ENCODE data around the gene CDC42SE2. TPM values are rescaled to one million over a fixed set of nuclear protein-coding genes. Genes with fewer than 3 reads are reported as not detected.

Gene CDC42SE2
- total RNA-seq, 1 experiment from 2014 or later, result 23.2 TPM

DNA sequence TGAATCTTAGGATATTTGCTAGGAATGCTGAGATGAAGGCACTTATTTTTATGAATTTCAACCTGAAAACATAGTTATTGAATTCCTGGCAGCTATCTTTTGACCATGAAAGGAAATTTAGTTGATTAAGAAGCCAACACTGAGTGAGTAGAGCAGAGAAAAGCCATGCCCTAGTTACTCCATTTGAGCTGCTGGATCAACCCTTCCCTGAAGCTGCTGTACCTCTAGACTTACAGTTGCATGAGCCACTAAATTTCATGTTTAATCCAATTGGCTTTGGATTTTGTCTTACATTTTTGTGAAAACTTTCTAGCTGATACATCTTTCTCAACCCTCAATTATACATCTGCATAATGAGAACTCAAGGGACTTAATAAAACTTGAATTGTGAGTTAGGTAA, 54.6 kb downstream of the CDC42SE2 start:
- no peak overlapping the region for H4K91ac ChIP-seq (ENCODE audit: insufficient read length, low read depth, low read length)
- H3K4me1 ChIP-seq (ENCODE audit: insufficient read depth, low read length), result peaks cover 5% of the 10 kb centered on the region; the same call in 1 of the 2 replicates
- Mint-ChIP-seq H3K4me3 (no peak overlapping the region), H3K27ac (no peak overlapping the region), H3K27me3 (ENCODE audit: low read depth) (no peaks in the 10 kb centered on the region), H3K4me1 (peaks cover 26 to 27% of the 10 kb centered on the region in 2 experiments), H3K9me3 (peaks cover 0 to 9% of the 10 kb centered on the region in 2 experiments; a peak in 3 of 5 replicates), H3K36me3 (ENCODE audit: insufficient read depth in 1 of 3, low read depth in 3 of 3) (peaks cover 11 to 36% (median 22%) of the 10 kb centered on the region in 3 experiments)
- no peak overlapping the region for H3K23ac ChIP-seq (ENCODE audit: insufficient read length, low read depth, low read length)
- no peak overlapping the region for H3T11ph ChIP-seq (ENCODE audit: low read length)
- no peaks in the 10 kb centered on the region for H3K23me2 ChIP-seq (ENCODE audit: insufficient read length, low read depth, low read length, poor library complexity, severe bottlenecking)
- H3K9me3 ChIP-seq (ENCODE audit: control insufficient read depth, low read depth, low read length), result no peaks in the 10 kb centered on the region
- no peak overlapping the region for H3K4ac ChIP-seq (ENCODE audit: low read depth, low read length)
- H4K8ac ChIP-seq (replicated peaks; ENCODE audit: insufficient read length, low read depth, low read length), result no peak overlapping the region
- H2BK5ac ChIP-seq (ENCODE audit: insufficient read length, low read length), result no peak overlapping the region
- no peaks in the 10 kb centered on the region for H3K27me3 ChIP-seq (ENCODE audit: insufficient read depth, low read length)
- H2AFZ ChIP-seq (ENCODE audit: low read length), result no peak overlapping the region
- H2BK20ac ChIP-seq (ENCODE audit: low read depth, low read length, poor library complexity, severe bottlenecking), result no peak overlapping the region
- H4K20me1 ChIP-seq (ENCODE audit: control insufficient read depth, insufficient read depth, insufficient read length), result no peaks in the 10 kb centered on the region
- no peak overlapping the region for H3K9ac ChIP-seq (ENCODE audit: extremely low read depth, insufficient read length, low read length)
- H3K27ac ChIP-seq (ENCODE audit: insufficient read length, low read depth, low read length), result no peak overlapping the region
- no peak overlapping the region for H2BK120ac ChIP-seq (ENCODE audit: low read depth, low read length, poor library complexity, severe bottlenecking)
- TF ChIP-seq, protein P1, sequence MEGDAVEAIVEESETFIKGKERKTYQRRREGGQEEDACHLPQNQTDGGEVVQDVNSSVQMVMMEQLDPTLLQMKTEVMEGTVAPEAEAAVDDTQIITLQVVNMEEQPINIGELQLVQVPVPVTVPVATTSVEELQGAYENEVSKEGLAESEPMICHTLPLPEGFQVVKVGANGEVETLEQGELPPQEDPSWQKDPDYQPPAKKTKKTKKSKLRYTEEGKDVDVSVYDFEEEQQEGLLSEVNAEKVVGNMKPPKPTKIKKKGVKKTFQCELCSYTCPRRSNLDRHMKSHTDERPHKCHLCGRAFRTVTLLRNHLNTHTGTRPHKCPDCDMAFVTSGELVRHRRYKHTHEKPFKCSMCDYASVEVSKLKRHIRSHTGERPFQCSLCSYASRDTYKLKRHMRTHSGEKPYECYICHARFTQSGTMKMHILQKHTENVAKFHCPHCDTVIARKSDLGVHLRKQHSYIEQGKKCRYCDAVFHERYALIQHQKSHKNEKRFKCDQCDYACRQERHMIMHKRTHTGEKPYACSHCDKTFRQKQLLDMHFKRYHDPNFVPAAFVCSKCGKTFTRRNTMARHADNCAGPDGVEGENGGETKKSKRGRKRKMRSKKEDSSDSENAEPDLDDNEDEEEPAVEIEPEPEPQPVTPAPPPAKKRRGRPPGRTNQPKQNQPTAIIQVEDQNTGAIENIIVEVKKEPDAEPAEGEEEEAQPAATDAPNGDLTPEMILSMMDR (conservative IDR thresholded peaks at IDR 0.05), result no peak
- H3K79me1 ChIP-seq (ENCODE audit: insufficient read depth, low read depth, low read length, poor library complexity, severe bottlenecking), result no peaks in the 10 kb centered on the region
- no peak overlapping the region for H2AK5ac ChIP-seq (ENCODE audit: insufficient read length, low read length)
- H2BK12ac ChIP-seq (ENCODE audit: insufficient read length, low read depth, low read length), result no peak overlapping the region
- H3K4me2 ChIP-seq (ENCODE audit: insufficient read depth, insufficient read length, low read length), result no peak overlapping the region
- DNase-seq, result no peak
- H4K5ac ChIP-seq (ENCODE audit: insufficient read length, low read depth, low read length), result no peak overlapping the region
- no peak overlapping the region for H3K56ac ChIP-seq (ENCODE audit: insufficient read length, low read depth, low read length)
- H3K79me2 ChIP-seq (ENCODE audit: insufficient read depth, low read length), result no peaks in the 10 kb centered on the region; the same call in 1 of the 2 replicates
- H2BK15ac ChIP-seq (ENCODE audit: low read depth, low read length), result no peak overlapping the region
- no peak overlapping the region for H3K18ac ChIP-seq (ENCODE audit: insufficient read length, low read depth, low read length)
- no peak overlapping the region for H3K14ac ChIP-seq (ENCODE audit: insufficient read depth, low read length)
